ENCODE measurements around the gene KCNJ2. TPM values are rescaled to one million over a fixed set of nuclear protein-coding genes. Genes with fewer than 3 reads are reported as not detected.

Gene KCNJ2
- total and polyA plus RNA-seq, 4 donors, result 0.75 to 5.1 (median 3.1) TPM; not detected in 1

GRCh38 chr17:70217571-70217970 is 48.2 kb downstream of the KCNJ2 start:
- DNase-seq, result no peak
- H3K4me1 ChIP-seq (ENCODE audit: control insufficient read depth in 1 of 2, insufficient read depth in 2 of 2, low read length in 2 of 2), result no peaks in the 10 kb centered on the region
- H3K27me3 ChIP-seq (ENCODE audit: control insufficient read depth in 1 of 2, insufficient read depth in 2 of 2, low read length in 1 of 2), result no peaks in the 10 kb centered on the region
- H3K9me3 ChIP-seq (ENCODE audit: control insufficient read depth, low read length), result peaks cover 1% of the 10 kb centered on the region
- no peak overlapping the region for H3K4me3 ChIP-seq (ENCODE audit: low read length in 2 of 2)
- no peaks in the 10 kb centered on the region for H3K36me3 ChIP-seq (ENCODE audit: control insufficient read depth in 1 of 2, insufficient read depth in 2 of 2, low read length in 1 of 2)
- intact Hi-C loops (cut with DNase I), result no loop called here
- WGBS, 2 donors, result 80 to 83% methylated on average over 1 of the region's 1 CpG
- ATAC-seq (ENCODE audit: low FRiP score), result no peak
- no peak overlapping the region for H3K27ac ChIP-seq (ENCODE audit: low read depth in 1 of 2, low read length in 2 of 2)

- WGBS, 2 donors, result 52 to 57% methylated on average over 4 of the region's 4 CpGs
- H3K36me3 ChIP-seq (ENCODE audit: control insufficient read depth in 1 of 2, insufficient read depth in 2 of 2, low read length in 1 of 2), result no peaks in the 10 kb centered on the region
- ATAC-seq (ENCODE audit: low FRiP score), result no peak
- H3K9me3 ChIP-seq (ENCODE audit: control insufficient read depth, low read length), result peaks cover under 1% of the 10 kb centered on the region
- no peak overlapping the region for H3K27ac ChIP-seq (ENCODE audit: low read depth in 1 of 2, low read length in 2 of 2)
- no peaks in the 10 kb centered on the region for H3K4me1 ChIP-seq (ENCODE audit: control insufficient read depth in 1 of 2, insufficient read depth in 2 of 2, low read length in 2 of 2)
- H3K4me3 ChIP-seq (ENCODE audit: low read length in 2 of 2), result no peak overlapping the region
- no peak for DNase-seq
- H3K27me3 ChIP-seq (ENCODE audit: control insufficient read depth in 1 of 2, insufficient read depth in 2 of 2, low read length in 1 of 2), result no peaks in the 10 kb centered on the region
- intact Hi-C loops (cut with DNase I), result no loop called here
These were observed 55.9 kb downstream of the KCNJ2 start for GRCh38 chr17:70225276-70225675.

Other genes with a start within 250 kb of the KCNJ2 start
- gene KCNJ16, start 94.3 kb upstream of the KCNJ2 start, total RNA-seq, result under 1 TPM in 1 of 2 donors, not detected in 1; 0.24 TPM
- gene KCNJ16, start 94.3 kb upstream of the KCNJ2 start, polyA plus RNA-seq, result not detected

All from aorta (tissue), 5 donors.